ENCODE measurements around the gene PIP5K1C.

Gene PIP5K1C

DNA sequence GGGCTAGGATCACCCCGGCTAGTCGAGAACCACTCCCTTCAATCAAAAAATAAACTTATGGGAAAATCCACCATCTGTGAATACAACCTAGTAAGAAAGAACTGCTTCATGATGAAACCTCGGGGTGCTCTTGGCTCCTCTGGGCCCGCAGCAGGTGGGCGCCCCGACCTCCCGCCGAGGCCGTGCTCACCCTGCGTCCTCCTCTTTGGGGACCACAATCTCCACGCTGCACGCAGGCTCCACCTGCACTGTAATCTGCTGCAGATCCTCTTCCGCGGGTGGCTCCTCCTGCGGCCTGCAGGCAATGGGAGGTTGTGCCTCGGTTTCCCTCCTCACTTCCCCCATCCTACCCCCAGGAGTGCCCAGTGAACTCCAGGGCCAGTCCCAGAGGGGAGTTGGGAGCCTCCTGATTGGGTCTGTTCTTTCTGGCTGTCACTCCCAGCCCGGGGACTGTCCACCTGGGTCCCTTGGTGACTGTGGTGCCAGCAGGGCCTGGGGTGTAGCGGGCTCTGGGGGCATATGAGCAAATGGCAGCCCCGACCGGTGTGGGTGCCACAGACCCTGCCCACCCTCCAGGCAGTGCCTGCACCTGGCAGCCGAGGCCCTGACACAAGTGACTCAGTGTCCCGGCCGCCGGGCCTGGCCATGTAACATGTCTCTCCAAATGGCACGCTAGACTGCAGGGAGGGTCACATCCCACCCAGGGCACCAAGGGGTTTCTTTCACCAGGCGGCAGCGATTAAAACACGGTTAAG, 58.6 kb downstream of the PIP5K1C start:
- TF ChIP-seq, protein P1, sequence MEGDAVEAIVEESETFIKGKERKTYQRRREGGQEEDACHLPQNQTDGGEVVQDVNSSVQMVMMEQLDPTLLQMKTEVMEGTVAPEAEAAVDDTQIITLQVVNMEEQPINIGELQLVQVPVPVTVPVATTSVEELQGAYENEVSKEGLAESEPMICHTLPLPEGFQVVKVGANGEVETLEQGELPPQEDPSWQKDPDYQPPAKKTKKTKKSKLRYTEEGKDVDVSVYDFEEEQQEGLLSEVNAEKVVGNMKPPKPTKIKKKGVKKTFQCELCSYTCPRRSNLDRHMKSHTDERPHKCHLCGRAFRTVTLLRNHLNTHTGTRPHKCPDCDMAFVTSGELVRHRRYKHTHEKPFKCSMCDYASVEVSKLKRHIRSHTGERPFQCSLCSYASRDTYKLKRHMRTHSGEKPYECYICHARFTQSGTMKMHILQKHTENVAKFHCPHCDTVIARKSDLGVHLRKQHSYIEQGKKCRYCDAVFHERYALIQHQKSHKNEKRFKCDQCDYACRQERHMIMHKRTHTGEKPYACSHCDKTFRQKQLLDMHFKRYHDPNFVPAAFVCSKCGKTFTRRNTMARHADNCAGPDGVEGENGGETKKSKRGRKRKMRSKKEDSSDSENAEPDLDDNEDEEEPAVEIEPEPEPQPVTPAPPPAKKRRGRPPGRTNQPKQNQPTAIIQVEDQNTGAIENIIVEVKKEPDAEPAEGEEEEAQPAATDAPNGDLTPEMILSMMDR (conservative IDR thresholded peaks at IDR 0.05) = no peak
- no peak overlapping the region for H3K27ac ChIP-seq

DNA sequence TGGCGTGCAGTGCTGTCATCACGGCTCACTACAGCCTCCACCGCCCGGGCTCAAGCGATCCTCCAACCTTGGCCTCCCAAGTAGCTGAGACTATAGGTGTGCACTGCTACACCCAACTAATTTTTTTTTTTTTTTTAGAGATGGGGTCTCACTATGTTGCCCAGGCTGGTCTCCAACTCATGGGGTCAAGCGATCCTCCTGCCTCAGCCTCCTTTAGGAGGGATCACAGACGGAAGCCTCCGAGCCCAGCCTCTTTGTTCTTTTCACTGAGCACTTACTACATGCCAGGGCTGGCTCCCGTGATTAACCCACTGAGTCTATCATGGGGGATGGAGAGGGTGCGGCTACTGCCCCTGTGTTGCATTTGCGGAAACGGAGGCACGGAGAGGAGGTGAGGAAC, 60.8 kb downstream of the PIP5K1C start:
- no peak overlapping the region for H3K27ac ChIP-seq
- TF ChIP-seq, protein P1 (conservative IDR thresholded peaks at IDR 0.05) = no peak

DNA sequence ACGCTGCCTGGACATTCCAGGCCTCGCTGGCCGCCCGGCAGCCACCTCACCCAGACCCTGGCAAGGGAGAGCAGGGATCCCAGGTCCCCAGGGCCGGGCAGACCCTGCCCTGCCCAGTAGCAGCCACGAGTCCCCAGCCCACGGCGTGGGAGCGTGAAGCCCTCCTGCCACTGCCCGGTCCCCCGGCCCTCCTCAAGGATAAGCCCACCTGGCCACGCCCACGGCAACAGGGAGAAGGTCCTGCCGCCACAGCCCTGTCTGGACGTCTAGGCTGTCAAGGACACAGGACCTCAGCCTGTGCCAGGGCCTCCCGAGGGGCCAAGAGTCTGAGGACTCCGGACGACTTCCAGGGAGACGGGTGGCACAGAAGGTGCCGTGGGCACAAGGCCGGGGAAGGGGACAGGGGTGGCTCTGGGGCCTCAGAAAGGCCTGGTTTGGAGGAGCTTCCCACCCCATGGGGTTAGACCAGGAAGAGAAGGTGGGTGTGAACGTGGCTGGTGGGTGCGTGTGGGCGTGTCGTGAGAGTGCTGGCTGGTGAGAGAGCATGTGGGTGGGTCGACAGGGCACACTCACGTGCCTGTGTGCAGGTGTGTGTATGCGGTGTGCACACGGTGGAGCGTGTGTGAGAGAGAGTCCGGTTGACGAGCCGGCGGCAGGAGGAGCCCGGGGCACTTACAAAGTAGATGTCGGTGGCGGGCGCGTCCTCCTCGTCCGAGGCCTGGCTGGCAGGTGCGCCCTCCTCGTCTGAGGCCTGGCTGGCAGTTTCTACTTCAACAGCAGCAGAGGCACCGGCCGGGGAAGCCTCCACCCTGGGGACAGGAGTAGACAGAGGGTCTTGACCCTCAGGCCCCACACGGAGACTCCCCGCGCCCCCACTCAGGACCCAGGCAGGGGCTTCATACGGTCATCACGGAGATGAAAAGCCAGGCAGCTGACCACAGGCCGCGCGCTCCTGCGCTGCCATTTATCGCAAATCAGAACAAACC, 61.8 kb downstream of the PIP5K1C start:
- H3K27ac ChIP-seq = no peak overlapping the region
- TF ChIP-seq, protein P1 (conservative IDR thresholded peaks at IDR 0.05) = no peak

DNA sequence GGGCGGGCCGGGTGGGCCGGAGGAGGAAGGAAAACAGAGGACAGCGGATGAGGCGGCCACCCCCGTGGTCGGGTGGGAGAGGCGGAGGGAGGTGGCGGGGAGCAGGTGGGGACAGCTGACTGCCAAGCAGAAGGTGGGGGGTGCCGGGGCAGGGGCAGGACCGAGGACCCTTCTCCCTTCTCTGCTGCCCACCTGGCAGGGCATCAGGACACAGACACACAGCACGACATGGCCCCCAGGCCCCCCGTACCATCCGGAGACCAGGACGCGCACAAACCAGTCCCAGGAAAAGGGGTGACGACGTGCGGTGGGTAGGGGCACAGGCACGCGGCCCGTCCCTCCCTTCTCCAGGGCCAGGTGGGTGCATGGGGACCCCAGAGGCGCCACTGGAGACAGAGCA, 62.6 kb downstream of the PIP5K1C start:
- no peak overlapping the region for H3K27ac ChIP-seq

DNA sequence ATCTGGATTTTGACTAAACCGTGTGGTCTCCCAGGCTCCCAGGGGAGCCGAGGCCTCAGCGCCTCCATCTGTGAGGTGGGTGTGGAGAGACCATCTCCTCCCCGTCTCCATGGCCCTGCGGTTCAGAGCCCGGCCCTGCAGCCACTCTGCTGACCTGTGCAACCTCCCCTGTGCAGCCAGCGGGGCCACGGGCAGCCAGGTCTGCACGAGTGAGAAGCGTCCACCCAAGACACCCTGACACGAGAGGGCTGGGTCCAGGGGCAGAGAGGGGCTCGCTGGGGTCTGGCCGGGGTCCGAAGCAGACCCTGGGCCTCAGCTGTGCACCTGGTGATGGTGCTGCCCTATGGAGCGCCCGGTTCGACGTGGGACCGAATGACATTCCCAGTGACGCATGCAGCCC, 63.3 kb downstream of the PIP5K1C start:
- H3K27ac ChIP-seq = no peak overlapping the region
- TF ChIP-seq, protein P1 (conservative IDR thresholded peaks at IDR 0.05) = no peak

More for the DNA sequence above, 62.6 kb downstream of the PIP5K1C start:
- TF ChIP-seq, protein P1 (conservative IDR thresholded peaks at IDR 0.05) = no peak

DNA sequence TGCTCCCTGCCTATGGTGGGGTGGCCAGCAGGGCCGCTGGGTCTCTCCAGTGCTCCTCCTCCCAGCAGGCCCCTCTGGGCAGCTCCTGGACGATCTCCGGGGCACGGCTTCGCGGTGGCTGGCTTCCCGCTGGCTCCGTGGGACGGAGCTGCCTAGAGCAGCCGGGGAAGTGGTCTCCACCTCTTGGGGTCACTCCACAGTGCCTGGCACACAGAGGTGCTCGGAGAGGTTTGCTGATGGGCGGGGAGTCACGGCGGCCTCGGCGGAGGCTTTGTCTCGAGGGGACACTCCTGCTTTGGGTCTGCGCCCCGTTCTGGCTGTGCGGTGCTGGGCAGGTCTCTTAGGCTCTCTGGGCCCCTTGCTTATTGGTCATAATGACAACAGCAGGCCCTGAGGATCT, 63.8 kb downstream of the PIP5K1C start:
- TF ChIP-seq, protein P1 (conservative IDR thresholded peaks at IDR 0.05) = no peak
- no peak overlapping the region for H3K27ac ChIP-seq

DNA sequence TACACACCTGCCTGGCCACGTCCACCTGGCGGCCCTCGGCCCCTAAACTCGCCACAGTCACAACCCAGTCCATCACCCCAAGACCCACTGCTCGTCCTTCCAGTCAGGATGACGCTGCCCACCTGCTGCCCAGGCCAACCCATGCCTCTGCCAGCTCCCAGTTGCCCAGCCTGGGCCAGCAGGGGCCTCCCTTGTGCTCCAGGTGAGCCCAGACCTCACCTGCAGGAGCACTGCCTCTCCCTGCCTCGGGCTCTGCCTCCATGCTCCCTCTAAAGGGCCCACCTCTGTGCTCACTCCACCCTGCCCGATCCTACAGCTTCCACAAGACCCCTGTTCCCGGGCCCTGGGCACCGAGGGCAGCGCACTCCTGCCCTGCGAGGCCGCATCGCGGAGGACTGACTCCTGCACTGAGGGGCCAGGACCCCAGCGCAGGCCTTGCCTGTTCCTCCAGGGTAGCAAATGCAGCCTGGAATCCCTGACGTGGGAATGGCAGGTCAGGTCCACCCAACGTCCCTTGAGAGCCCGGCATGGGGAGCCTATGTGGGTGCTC, 65.7 kb downstream of the PIP5K1C start:
- H3K27ac ChIP-seq = no peak overlapping the region
- TF ChIP-seq, protein P1 (conservative IDR thresholded peaks at IDR 0.05) = no peak

Measured in VCaP (cell line).